ENCODE data around the gene SIRT3.

The SIRT3 gene

DNA sequence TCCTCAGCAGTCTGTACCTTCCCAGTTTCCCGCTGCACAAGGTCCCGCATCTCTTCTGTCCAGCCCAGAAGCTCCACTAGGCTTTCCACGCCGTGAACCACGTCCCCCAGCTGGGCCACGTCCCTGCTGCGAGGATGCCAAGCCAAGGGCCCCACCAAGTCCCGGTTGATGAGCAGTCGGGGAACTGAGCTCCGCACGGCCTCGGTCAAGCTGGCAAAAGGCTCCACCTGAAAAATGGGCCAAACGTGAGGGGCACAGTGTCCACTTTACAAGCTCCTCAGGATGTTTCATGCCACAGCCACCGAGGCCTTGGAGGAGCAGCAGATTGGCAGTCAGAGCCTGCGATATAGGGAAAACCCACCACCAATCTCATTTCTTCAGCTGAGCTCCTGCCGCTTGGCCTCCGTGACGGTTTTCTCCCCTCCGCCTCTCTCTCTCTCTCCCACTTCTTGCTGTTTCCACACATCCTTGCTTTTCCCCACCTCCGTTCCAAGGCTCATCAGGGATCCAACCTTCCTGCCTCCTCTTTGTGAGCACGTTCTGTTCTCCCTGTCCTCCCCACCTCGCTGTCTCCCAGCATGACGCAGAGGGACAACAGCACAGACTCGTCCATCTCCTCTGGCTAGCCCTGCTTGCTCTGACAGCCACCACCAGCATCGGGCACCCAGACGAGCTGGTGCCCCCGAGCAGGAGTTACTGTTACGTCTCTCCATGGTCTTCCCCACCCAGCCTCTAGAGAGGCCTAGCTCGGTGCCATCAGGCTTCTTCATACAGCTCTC lies 17.1 kb downstream of the SIRT3 start:
- H2AK5ac ChIP-seq (ENCODE audit: low read length), result no peak overlapping the region
- DNase-seq, result no peak

DNA sequence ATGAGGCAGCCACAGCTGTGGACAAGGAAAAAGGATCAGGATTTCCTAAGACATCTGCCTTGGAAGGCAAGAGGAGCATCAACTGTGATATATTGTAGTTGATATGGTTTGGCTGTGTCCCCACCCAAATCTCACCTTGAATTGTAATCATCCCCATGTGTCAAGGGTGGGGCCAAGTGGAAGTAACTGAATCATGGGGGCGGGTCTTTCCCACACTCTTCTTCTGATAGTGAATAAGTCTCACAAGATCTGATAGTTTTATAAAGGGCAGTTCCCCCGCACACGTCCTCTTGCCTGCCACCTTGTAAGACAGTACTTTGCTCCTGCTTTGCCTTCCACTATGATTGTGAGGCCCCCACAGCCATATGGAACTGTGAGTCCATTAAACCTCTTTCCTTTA lies 18.4 kb downstream of the SIRT3 start:
- no peak overlapping the region for H2AFZ ChIP-seq (ENCODE audit: insufficient read depth, low read length, poor library complexity)
- DNase-seq, result no peak
- no CpG with 5 or more reads among the region's 3 CpGs for WGBS (ENCODE audit: extremely low coverage, insufficient coverage, insufficient read length)
- H3K23ac ChIP-seq (ENCODE audit: low read length), result no peak overlapping the region
- no peak overlapping the region for H3K4ac ChIP-seq (ENCODE audit: low read depth, low read length)
- no peak overlapping the region for H3K9ac ChIP-seq (ENCODE audit: low read length)
- no peaks in the 10 kb centered on the region for H3K79me1 ChIP-seq (ENCODE audit: low read length)
- H3K14ac ChIP-seq (ENCODE audit: low read length), result no peak overlapping the region
- H3K18ac ChIP-seq (ENCODE audit: low read length), result no peak overlapping the region
- no peak overlapping the region for H3K4me2 ChIP-seq (ENCODE audit: low read length)
- no peaks in the 10 kb centered on the region for H3K27me3 ChIP-seq (ENCODE audit: insufficient read depth, low read length)
- no peak overlapping the region for H2BK5ac ChIP-seq (ENCODE audit: low read depth, low read length, poor library complexity)
- no peak overlapping the region for H2BK12ac ChIP-seq (ENCODE audit: low read length)
- no peak overlapping the region for H2AK5ac ChIP-seq (ENCODE audit: low read length)
- H3K9me3 ChIP-seq (ENCODE audit: insufficient read depth, low read depth, low read length), result no peaks in the 10 kb centered on the region
- H3K36me3 ChIP-seq (ENCODE audit: control insufficient read depth in 1 of 2, insufficient read depth in 2 of 2, low read length in 2 of 2), result peaks cover 39 to 53% of the 10 kb centered on the region in 2 experiments
- H4K8ac ChIP-seq (ENCODE audit: low read depth, low read length), result no peak overlapping the region
- peaks cover 1 to 4% of the 10 kb centered on the region in 2 experiments for H3K4me1 ChIP-seq (ENCODE audit: control insufficient read depth in 1 of 2, insufficient read depth in 2 of 2, low read length in 2 of 2)
- H3K4me3 ChIP-seq (ENCODE audit: low read depth, low read length), result no peak overlapping the region
- H3K79me2 ChIP-seq (ENCODE audit: control insufficient read depth, insufficient read depth, low read length, poor library complexity), result no peaks in the 10 kb centered on the region
- no peak overlapping the region for H2BK120ac ChIP-seq (ENCODE audit: insufficient read depth, low read length, poor library complexity)
- H4K91ac ChIP-seq (ENCODE audit: low read depth, low read length), result no peak overlapping the region
- H3K27ac ChIP-seq (ENCODE audit: low read depth, low read length), result no peak overlapping the region
- no peak overlapping the region for H4K12ac ChIP-seq (ENCODE audit: low read depth, low read length)

More for the DNA sequence above, 17.1 kb downstream of the SIRT3 start:
- WGBS (ENCODE audit: extremely low coverage, insufficient coverage, insufficient read length), result no CpG with 5 or more reads among the region's 29 CpGs
- H3K14ac ChIP-seq (ENCODE audit: low read length), result no peak overlapping the region
- H2BK120ac ChIP-seq (ENCODE audit: insufficient read depth, low read length, poor library complexity), result no peak overlapping the region
- H2BK12ac ChIP-seq (ENCODE audit: low read length), result no peak overlapping the region
- H4K12ac ChIP-seq (ENCODE audit: low read depth, low read length), result no peak overlapping the region
- H3K4ac ChIP-seq (ENCODE audit: low read depth, low read length), result no peak overlapping the region
- no peak overlapping the region for H2AFZ ChIP-seq (ENCODE audit: insufficient read depth, low read length, poor library complexity)
- peaks cover 26 to 42% of the 10 kb centered on the region in 2 experiments for H3K36me3 ChIP-seq (ENCODE audit: control insufficient read depth in 1 of 2, insufficient read depth in 2 of 2, low read length in 2 of 2)
- H4K91ac ChIP-seq (ENCODE audit: low read depth, low read length), result no peak overlapping the region
- H4K8ac ChIP-seq (ENCODE audit: low read depth, low read length), result no peak overlapping the region
- no peak overlapping the region for H3K9ac ChIP-seq (ENCODE audit: low read length)
- no peaks in the 10 kb centered on the region for H3K27me3 ChIP-seq (ENCODE audit: insufficient read depth, low read length)
- no peaks in the 10 kb centered on the region for H3K9me3 ChIP-seq (ENCODE audit: insufficient read depth, low read depth, low read length)
- no peaks in the 10 kb centered on the region for H3K4me1 ChIP-seq (ENCODE audit: control insufficient read depth in 1 of 2, insufficient read depth in 2 of 2, low read length in 2 of 2)
- H3K4me3 ChIP-seq (ENCODE audit: low read depth, low read length), result no peak overlapping the region
- no peak overlapping the region for H3K23ac ChIP-seq (ENCODE audit: low read length)
- H3K79me2 ChIP-seq (ENCODE audit: control insufficient read depth, insufficient read depth, low read length, poor library complexity), result no peaks in the 10 kb centered on the region
- H3K27ac ChIP-seq (ENCODE audit: low read depth, low read length), result no peak overlapping the region
- H3K79me1 ChIP-seq (ENCODE audit: low read length), result no peaks in the 10 kb centered on the region
- H2BK5ac ChIP-seq (ENCODE audit: low read depth, low read length, poor library complexity), result no peak overlapping the region
- no peak overlapping the region for H3K18ac ChIP-seq (ENCODE audit: low read length)
- no peak overlapping the region for H3K4me2 ChIP-seq (ENCODE audit: low read length)

DNA sequence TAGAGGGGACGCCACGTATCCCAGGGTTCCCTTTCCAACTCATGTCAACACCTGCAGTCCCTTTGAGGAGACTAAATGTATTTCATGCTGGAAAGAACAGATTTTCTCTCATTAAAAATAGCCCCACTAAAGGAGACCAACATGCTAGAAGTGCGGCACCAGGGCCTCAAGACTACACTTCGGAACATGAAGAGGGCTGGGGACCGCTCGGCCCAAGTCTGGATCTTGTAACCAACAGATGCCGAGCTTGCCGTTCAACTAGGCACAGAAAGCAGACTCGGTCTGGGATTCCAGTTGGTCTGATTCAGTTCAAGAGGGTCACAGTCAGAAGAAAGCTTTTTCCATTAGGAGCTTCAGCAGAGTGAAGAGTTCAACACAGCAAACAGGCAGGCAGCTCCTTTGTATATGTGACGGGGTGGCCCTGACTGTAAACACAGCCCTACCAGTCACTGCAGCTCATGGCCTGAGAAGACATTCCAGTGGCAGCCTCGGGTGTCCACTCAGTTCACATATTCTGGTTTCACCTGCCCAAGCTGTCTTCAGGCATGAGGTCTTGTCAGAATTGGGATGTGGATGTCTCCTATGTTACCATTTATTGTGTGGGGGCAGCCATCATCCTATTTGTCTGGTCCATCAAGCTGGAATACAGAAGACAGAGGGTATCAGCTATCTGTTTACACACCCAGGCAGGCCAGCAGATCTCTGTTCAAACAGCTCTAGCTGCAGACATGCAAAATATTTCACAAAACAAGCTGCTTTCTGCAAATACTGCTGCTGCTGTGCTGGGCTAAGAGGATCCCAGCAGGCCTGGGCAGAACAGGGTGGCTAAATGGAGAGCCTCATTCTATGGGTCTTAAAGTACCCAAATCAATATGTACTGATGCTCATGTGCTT lies 19.8 kb downstream of the SIRT3 start:
- Histone ChIP-seq H3K4me3 (ENCODE audit: low read depth, low read length) (no peak overlapping the region), H3K14ac (ENCODE audit: low read length) (no peak overlapping the region), H2BK12ac (ENCODE audit: low read length) (no peak overlapping the region), H3K9me3 (ENCODE audit: insufficient read depth, low read depth, low read length) (no peaks in the 10 kb centered on the region), H4K8ac (ENCODE audit: low read depth, low read length) (no peak overlapping the region), H3K23ac (ENCODE audit: low read length) (no peak overlapping the region), H3K27me3 (ENCODE audit: insufficient read depth, low read length) (no peaks in the 10 kb centered on the region), H3K4me1 (ENCODE audit: control insufficient read depth in 1 of 2, insufficient read depth in 2 of 2, low read length in 2 of 2) (peaks cover 3 to 5% of the 10 kb centered on the region in 2 experiments), H3K27ac (ENCODE audit: low read depth, low read length) (no peak overlapping the region), H2BK5ac (ENCODE audit: low read depth, low read length, poor library complexity) (no peak overlapping the region), H3K79me1 (ENCODE audit: low read length) (no peaks in the 10 kb centered on the region), H4K91ac (ENCODE audit: low read depth, low read length) (no peak overlapping the region), H2AFZ (ENCODE audit: insufficient read depth, low read length, poor library complexity) (no peak overlapping the region), H2AK5ac (ENCODE audit: low read length) (no peak overlapping the region), H4K12ac (ENCODE audit: low read depth, low read length) (no peak overlapping the region), H3K4me2 (ENCODE audit: low read length) (no peak overlapping the region), H3K9ac (ENCODE audit: low read length) (no peak overlapping the region), H3K79me2 (ENCODE audit: control insufficient read depth, insufficient read depth, low read length, poor library complexity) (no peaks in the 10 kb centered on the region), H3K36me3 (ENCODE audit: control insufficient read depth in 1 of 2, insufficient read depth in 2 of 2, low read length in 2 of 2) (peaks cover 49 to 56% of the 10 kb centered on the region in 2 experiments), H3K4ac (ENCODE audit: low read depth, low read length) (no peak overlapping the region), H3K18ac (ENCODE audit: low read length) (no peak overlapping the region), H2BK120ac (ENCODE audit: insufficient read depth, low read length, poor library complexity) (no peak overlapping the region)
- no CpG with 5 or more reads among the region's 11 CpGs for WGBS (ENCODE audit: extremely low coverage, insufficient coverage, insufficient read length)
- DNase-seq, result no peak

GRCh38 chr11:215581-216037 lies 20.5 kb downstream of the SIRT3 start:
- no peak overlapping the region for H3K27ac ChIP-seq (ENCODE audit: low read depth, low read length)
- H3K36me3 ChIP-seq (ENCODE audit: control insufficient read depth in 1 of 2, insufficient read depth in 2 of 2, low read length in 2 of 2), result peaks cover 56 to 63% of the 10 kb centered on the region in 2 experiments
- H3K23ac ChIP-seq (ENCODE audit: low read length), result no peak overlapping the region
- no peaks in the 10 kb centered on the region for H3K9me3 ChIP-seq (ENCODE audit: insufficient read depth, low read depth, low read length)
- no peak overlapping the region for H3K4ac ChIP-seq (ENCODE audit: low read depth, low read length)
- H2AFZ ChIP-seq (ENCODE audit: insufficient read depth, low read length, poor library complexity), result no peak overlapping the region
- no peak overlapping the region for H2BK120ac ChIP-seq (ENCODE audit: insufficient read depth, low read length, poor library complexity)
- H3K4me2 ChIP-seq (ENCODE audit: low read length), result no peak overlapping the region
- no peak overlapping the region for H4K91ac ChIP-seq (ENCODE audit: low read depth, low read length)
- peaks cover 3 to 10% of the 10 kb centered on the region in 2 experiments for H3K4me1 ChIP-seq (ENCODE audit: control insufficient read depth in 1 of 2, insufficient read depth in 2 of 2, low read length in 2 of 2)
- peak; percentile 56 to 63 for DNase-seq
- no peak overlapping the region for H4K8ac ChIP-seq (ENCODE audit: low read depth, low read length)
- H3K14ac ChIP-seq (ENCODE audit: low read length), result no peak overlapping the region
- no peaks in the 10 kb centered on the region for H3K27me3 ChIP-seq (ENCODE audit: insufficient read depth, low read length)
- WGBS (ENCODE audit: extremely low coverage, insufficient coverage, insufficient read length), result no CpG with 5 or more reads among the region's 4 CpGs
- peaks cover under 1% of the 10 kb centered on the region for H3K79me2 ChIP-seq (ENCODE audit: control insufficient read depth, insufficient read depth, low read length, poor library complexity)
- no peak overlapping the region for H4K12ac ChIP-seq (ENCODE audit: low read depth, low read length)
- H3K18ac ChIP-seq (ENCODE audit: low read length), result no peak overlapping the region
- no peaks in the 10 kb centered on the region for H3K79me1 ChIP-seq (ENCODE audit: low read length)
- no peak overlapping the region for H2BK5ac ChIP-seq (ENCODE audit: low read depth, low read length, poor library complexity)
- H2BK12ac ChIP-seq (ENCODE audit: low read length), result no peak overlapping the region
- no peak overlapping the region for H2AK5ac ChIP-seq (ENCODE audit: low read length)
- H3K9ac ChIP-seq (ENCODE audit: low read length), result no peak overlapping the region
- no peak overlapping the region for H3K4me3 ChIP-seq (ENCODE audit: low read depth, low read length)
